Cardiac septum (tissue), 1 donor: Measurements from ENCODE around the gene CACFD1. TPM values are rescaled to one million over a fixed set of nuclear protein-coding genes. Genes with fewer than 3 reads are reported as not detected.

ENCODE experiments used
- DNase-seq: peaks from one replicate; pipeline ENCODE4 v3.0.0-alpha.2; 2020; ENCODE audit warnings: low spot score
- intact Hi-C: fragments of 100-400 bp; cut with DNase I; formaldehyde crosslinking; loops from one replicate; pipeline ENCODE4 v1.14.0; 2022
- total RNA-seq: library from RNA; stranded (reverse); fragmentation: NEBNext Ultra II Directional; extraction: Animal tissue kit (Norgen Biotek cat#: 25700); gene quantifications from one replicate; pipeline ENCODE4 v1.2.1, GENCODE V29; 2021
- donor health status: DM: no; HTN: no; CAD: no.

The CACFD1 gene
- total RNA-seq, 1 donor from 2014 or later = 15.0 TPM

GRCh38 chr9:133458643-133459312 is 1.0 kb upstream of the CACFD1 start:
- intact Hi-C loops = loop anchor here (5.0 kb wide), 1 partner anchor 41 kb away; the partner anchor contains the start of gene REXO4
- DNase-seq = no peak

GRCh38 chr9:133460405-133461175 is 812 bp downstream of the CACFD1 start:
- intact Hi-C loops = no loop called here

GRCh38 chr9:133461975-133462374 is 2.2 kb downstream of the CACFD1 start:
- intact Hi-C loops = no loop called here
- no peak for DNase-seq

More at GRCh38 chr9:133460405-133461175, 812 bp downstream of the CACFD1 start:
- no peak for DNase-seq

- intact Hi-C loops = no loop called here
- no peak for DNase-seq
Observed at GRCh38 chr9:133463234-133463863, 3.6 kb downstream of the CACFD1 start.

- DNase-seq = no peak
- intact Hi-C loops = no loop called here
Observed at GRCh38 chr9:133463864-133464615, 4.3 kb downstream of the CACFD1 start.

- intact Hi-C loops = no loop called here
- DNase-seq = no peak
Observed at GRCh38 chr9:133464638-133465037, 4.9 kb downstream of the CACFD1 start.

- no peak for DNase-seq
Observed at GRCh38 chr9:133465984-133466383, 6.2 kb downstream of the CACFD1 start.

GRCh38 chr9:133467101-133467500 is 7.3 kb downstream of the CACFD1 start:
- DNase-seq = no peak

More at GRCh38 chr9:133465984-133466383, 6.2 kb downstream of the CACFD1 start:
- intact Hi-C loops = no loop called here

GRCh38 chr9:133468374-133468773 is 8.6 kb downstream of the CACFD1 start:
- no peak for DNase-seq
- intact Hi-C loops = no loop called here

More at GRCh38 chr9:133467101-133467500, 7.3 kb downstream of the CACFD1 start:
- intact Hi-C loops = no loop called here

GRCh38 chr9:133468777-133469421 is 9.1 kb downstream of the CACFD1 start:
- no peak for DNase-seq
- intact Hi-C loops = no loop called here

- DNase-seq = no peak
- intact Hi-C loops = loop anchor here (10.0 kb wide), 1 partner anchor 436 kb away; the partner anchor contains the start of gene GTF3C5
Observed at GRCh38 chr9:133470427-133470924, 10.7 kb downstream of the CACFD1 start.

- DNase-seq = no peak
Observed at GRCh38 chr9:133470988-133471387, 11.2 kb downstream of the CACFD1 start.

GRCh38 chr9:133471551-133472276 is 11.9 kb downstream of the CACFD1 start:
- no peak for DNase-seq
- intact Hi-C loops = loop anchor here (10.0 kb wide), 1 partner anchor 437 kb away; the partner anchor contains the start of gene GTF3C5

More at GRCh38 chr9:133470988-133471387, 11.2 kb downstream of the CACFD1 start:
- intact Hi-C loops = loop anchor here (10.0 kb wide), 1 partner anchor 436 kb away; the partner anchor contains the start of gene GTF3C5

GRCh38 chr9:133472277-133472645 is 12.5 kb downstream of the CACFD1 start:
- intact Hi-C loops = loop anchor here (10.0 kb wide), 1 partner anchor 437 kb away; the partner anchor contains the start of gene GTF3C5
- no peak for DNase-seq

- intact Hi-C loops = loop anchor here (10.0 kb wide), 1 partner anchor 438 kb away; the partner anchor contains the start of gene GTF3C5
- no peak for DNase-seq
Observed at GRCh38 chr9:133472753-133473378, 13.1 kb downstream of the CACFD1 start.

GRCh38 chr9:133473743-133474142 is 14.0 kb downstream of the CACFD1 start:
- DNase-seq = no peak
- intact Hi-C loops = loop anchor here (10.0 kb wide), 1 partner anchor 439 kb away; the partner anchor contains the start of gene GTF3C5

- intact Hi-C loops = loop anchor here (10.0 kb wide), 1 partner anchor 439 kb away; the partner anchor contains the start of gene GTF3C5
- no peak for DNase-seq
Observed at GRCh38 chr9:133474215-133474614, 14.4 kb downstream of the CACFD1 start.
